ENCODE results near the gene LYPD6B.

- TF ChIP-seq CTCF (IDR thresholded peaks at IDR 0.05; ENCODE audit: low read length) (no peak), EZH2 (IDR thresholded peaks at IDR 0.05; ENCODE audit: borderline replicate concordance, low read length) (no peak)
Measured at GRCh38 chr2:149049142-149049541, 10.6 kb downstream of the LYPD6B start.

All from OCI-LY1 (cell line).